ENCODE measurements around the gene RIMOC1. TPM values are rescaled to one million over a fixed set of nuclear protein-coding genes. Genes with fewer than 3 reads are reported as not detected.
A peak's percentile ranks its signal among the peaks of the same experiment; 100 is the strongest.

The RIMOC1 gene
- total and polyA plus RNA-seq, 10 of the 15 experiments (the other 5 are each of a cell fraction or from before 2014, with no cell fraction given), result 3.9 to 33.1 (median 16.0) TPM

DNA sequence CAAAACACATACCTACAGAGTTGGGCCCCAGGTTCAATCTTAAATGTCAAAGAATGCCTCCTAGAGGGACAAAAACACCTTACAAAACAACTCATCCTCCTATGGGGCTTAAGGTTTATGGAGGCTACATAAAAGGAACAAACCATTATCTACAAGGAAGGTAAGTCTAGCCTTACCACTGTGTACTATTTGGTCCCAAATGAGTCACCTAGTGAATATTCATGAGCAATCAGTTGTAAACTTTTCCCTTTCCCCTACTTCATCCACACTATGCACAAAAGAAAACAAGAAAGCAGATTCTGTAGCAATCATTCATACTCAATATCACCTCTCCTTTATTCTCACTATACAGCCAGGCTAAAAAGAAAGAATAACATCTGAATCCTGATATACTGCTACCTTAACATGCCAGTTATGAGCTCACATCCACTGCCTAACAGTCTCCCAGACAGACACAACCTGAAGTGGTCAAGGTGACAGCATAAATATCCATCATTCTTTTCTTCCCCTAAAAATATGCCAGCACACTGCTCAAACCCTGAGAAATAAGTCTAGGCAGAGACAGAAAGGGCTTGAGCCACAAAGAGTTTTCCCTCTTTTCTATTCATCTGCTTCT lies 40.2 kb upstream of the RIMOC1 start (continued):
- TF ChIP-seq SREBF1 (IDR thresholded peaks at IDR 0.05; ENCODE audit: low read length) (no peak), EZH2 (IDR thresholded peaks at IDR 0.05; ENCODE audit: borderline replicate concordance, control insufficient read depth, low read depth, low read length) (no peak), JUNB (IDR thresholded peaks at IDR 0.05) (peak; percentile 16; the same call in 1 of the 2 replicates), RELA (IDR thresholded peaks at IDR 0.05; ENCODE audit: borderline replicate concordance, partially characterized antibody) (no peak), CHD4 (IDR thresholded peaks at IDR 0.05) (no peak), NFYA (IDR thresholded peaks at IDR 0.05; ENCODE audit: borderline replicate concordance, low read depth, low read length) (no peak)
- TF ChIP-seq, protein P1, sequence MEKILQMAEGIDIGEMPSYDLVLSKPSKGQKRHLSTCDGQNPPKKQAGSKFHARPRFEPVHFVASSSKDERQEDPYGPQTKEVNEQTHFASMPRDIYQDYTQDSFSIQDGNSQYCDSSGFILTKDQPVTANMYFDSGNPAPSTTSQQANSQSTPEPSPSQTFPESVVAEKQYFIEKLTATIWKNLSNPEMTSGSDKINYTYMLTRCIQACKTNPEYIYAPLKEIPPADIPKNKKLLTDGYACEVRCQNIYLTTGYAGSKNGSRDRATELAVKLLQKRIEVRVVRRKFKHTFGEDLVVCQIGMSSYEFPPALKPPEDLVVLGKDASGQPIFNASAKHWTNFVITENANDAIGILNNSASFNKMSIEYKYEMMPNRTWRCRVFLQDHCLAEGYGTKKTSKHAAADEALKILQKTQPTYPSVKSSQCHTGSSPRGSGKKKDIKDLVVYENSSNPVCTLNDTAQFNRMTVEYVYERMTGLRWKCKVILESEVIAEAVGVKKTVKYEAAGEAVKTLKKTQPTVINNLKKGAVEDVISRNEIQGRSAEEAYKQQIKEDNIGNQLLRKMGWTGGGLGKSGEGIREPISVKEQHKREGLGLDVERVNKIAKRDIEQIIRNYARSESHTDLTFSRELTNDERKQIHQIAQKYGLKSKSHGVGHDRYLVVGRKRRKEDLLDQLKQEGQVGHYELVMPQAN (conservative IDR thresholded peaks at IDR 0.05), result no peak

DNA sequence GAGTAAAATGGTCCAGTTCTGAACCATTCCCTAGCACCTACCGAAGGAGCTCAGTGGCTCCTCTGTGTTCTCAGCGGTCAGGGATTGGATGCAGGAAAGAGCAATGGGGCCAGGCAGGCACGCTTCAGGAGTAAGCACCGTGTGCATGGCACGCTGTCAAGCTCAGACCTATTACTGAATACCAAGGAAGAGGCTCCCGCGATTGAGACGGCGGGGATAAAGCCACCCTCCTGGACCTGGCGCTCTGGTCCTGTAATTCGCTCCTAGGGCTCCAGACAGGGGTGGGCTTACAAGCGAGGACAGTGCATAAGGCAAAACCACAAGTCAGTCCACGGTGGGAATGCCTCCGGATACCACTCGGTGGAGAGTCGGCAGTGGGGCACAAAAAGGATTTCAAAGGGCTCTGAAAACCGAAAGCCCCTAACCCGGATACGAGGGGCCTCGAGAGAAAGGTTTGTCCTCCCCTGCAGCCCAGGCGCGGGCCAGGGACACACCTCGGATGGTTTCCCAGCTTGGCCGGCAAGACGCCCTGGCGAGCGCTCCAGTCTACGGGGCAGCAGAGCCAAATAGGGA lies 34.9 kb upstream of the RIMOC1 start:
- Histone ChIP-seq H3K4me2 (ENCODE audit: control insufficient read depth, insufficient read depth) (peak overlapping the region; percentile 58), H3K27ac (ENCODE audit: control insufficient read depth, insufficient read depth) (peak overlapping the region; percentile 89), H3K9me3 (replicated peaks; ENCODE audit: control insufficient read depth, insufficient read depth, low read length) (no peaks in the 10 kb centered on the region), H3K9ac (ENCODE audit: control insufficient read depth, insufficient read depth, low read length) (peak overlapping the region; percentile 94), H3K36me3 (ENCODE audit: control insufficient read depth in 2 of 2, insufficient read depth in 2 of 2, low read length in 1 of 2) (no peaks in the 10 kb centered on the region), H4K20me1 (ENCODE audit: control insufficient read depth, insufficient read depth) (no peaks in the 10 kb centered on the region), H3K27me3 (replicated peaks in 1 of 2; ENCODE audit: control insufficient read depth in 2 of 2, insufficient read depth in 2 of 2, low read length in 1 of 2) (no peaks in the 10 kb centered on the region), H3K4me3 (peak overlapping the region; percentile 79), H2AFZ (ENCODE audit: control insufficient read depth, low read depth, low read length) (peak overlapping the region; percentile 85), H3K79me2 (ENCODE audit: control insufficient read depth, insufficient read depth, low read length) (peaks cover 35% of the 10 kb centered on the region), H3K4me1 (ENCODE audit: control insufficient read depth, insufficient read depth, low read length) (no peaks in the 10 kb centered on the region; the same call in none of the 2 replicates)
- ChIA-PET POLR2A (interaction anchor here (0.8 kb wide), 1 partner anchor 41 kb away, joined by 4 read pairs; no protein-coding TSS in a partner anchor), CTCF (interaction anchor here (0.6 to 5.7 kb wide), 2 partner anchors 14 to 56 kb away, joined by 4 to 57 read pairs; no protein-coding TSS in a partner anchor), RAD21 (ENCODE audit: unreplicated experiment) (interaction anchor here (0.9 to 2.0 kb wide), 2 partner anchors 11 to 188 kb away, joined by 3 to 5 read pairs; no protein-coding TSS in a partner anchor), SMC1A (ENCODE audit: uncharacterized antibody, unreplicated experiment) (interaction anchor here (0.9 kb wide), 2 partner anchors 41 to 188 kb away, joined by 3 read pairs; no protein-coding TSS in a partner anchor)
- FAIRE-seq (no peak), DNase-seq (ENCODE audit: low read depth, low spot score) (no peak), ATAC-seq (no peak)
- in situ Hi-C loops (cut with MboI) (no loop called here), intact Hi-C loops (cut with micrococcal nuclease; ENCODE audit: unreplicated experiment) (no loop called here)
- 54% methylated on average over 28 of the region's 28 CpGs for WGBS (ENCODE audit: insufficient coverage, insufficient replicate concordance, low lambda C conversion rate, missing lambda C conversion rate)
- TF ChIP-seq RFX5 (IDR thresholded peaks at IDR 0.05; ENCODE audit: low read depth, low read length) (no peak), CBFB (IDR thresholded peaks at IDR 0.05; ENCODE audit: low read depth) (0 out of 2 replicates have a peak, but pooled peaks have one; percentile 4), MLLT1 (IDR thresholded peaks at IDR 0.05) (peak; percentile 91), ZBTB33 (IDR thresholded peaks at IDR 0.05) (0 out of 2 replicates have a peak, but pooled peaks have one; percentile 49), RUNX3 (IDR thresholded peaks at IDR 0.05; ENCODE audit: low read length) (peak; percentile 32; the same call in 1 of the 2 replicates)
- no TSS peak for BruUV-seq (replicated peaks)
